Measurements from ENCODE around the gene HNF1B. TPM values are rescaled to one million over a fixed set of nuclear protein-coding genes. Genes with fewer than 3 reads are reported as not detected.

HNF1B gene
- total and polyA plus RNA-seq, 2 donors (not counting 3 experiments of a cell fraction or from before 2014, with no cell fraction given), result not detected

- no peak for FAIRE-seq
- Histone ChIP-seq H3K9me3 (replicated peaks; ENCODE audit: control insufficient read depth, insufficient read depth, low read length) (no peaks in the 10 kb centered on the region), H3K9ac (replicated peaks; ENCODE audit: extremely low read depth, insufficient read depth, low read length) (no peak overlapping the region), H2AFZ (ENCODE audit: low read depth, low read length) (no peak overlapping the region), H4K20me1 (replicated peaks; ENCODE audit: control insufficient read depth, extremely low read depth, insufficient read depth, low read length) (no peaks in the 10 kb centered on the region), H3K27ac (ENCODE audit: insufficient read depth, low read depth, low read length) (no peak overlapping the region), H3K4me3 (replicated peaks in 1 of 3; ENCODE audit: insufficient read depth in 1 of 3, low read depth in 1 of 3, low read length in 3 of 3) (no peak overlapping the region), H3K36me3 (ENCODE audit: control insufficient read depth in 2 of 2, extremely low read depth in 1 of 2, insufficient read depth in 2 of 2, low read length in 2 of 2) (no peaks in the 10 kb centered on the region), H3K9me1 (replicated peaks; ENCODE audit: control insufficient read depth, extremely low read depth, insufficient read depth, low read length) (no peaks in the 10 kb centered on the region), H3K27me3 (ENCODE audit: control insufficient read depth in 2 of 2, insufficient read depth in 2 of 2, low read length in 2 of 2) (peaks cover 27% of the 10 kb centered on the region in 2 experiments), H3K4me1 (ENCODE audit: control insufficient read depth, extremely low read depth, insufficient read depth, low read length) (no peaks in the 10 kb centered on the region), H3K4me2 (ENCODE audit: insufficient read depth, low read length) (no peak overlapping the region), H3K79me2 (ENCODE audit: control insufficient read depth, insufficient read depth, low read length) (no peaks in the 10 kb centered on the region)
- no peak for DNase-seq (ENCODE audit: low read depth, low spot score)
- dilution Hi-C loops (cut with MboI; ENCODE audit: extremely low pct_ligation_motif_present, low sequenced_read_pairs) (no loop called here), intact Hi-C loops (cut with micrococcal nuclease) (no loop called here)
- TF ChIP-seq FOS (IDR thresholded peaks at IDR 0.05; ENCODE audit: borderline replicate concordance, insufficient read depth, low read length), result no peak
- no peak for TF ChIP-seq POLR2A (IDR thresholded peaks at IDR 0.05; ENCODE audit: low read depth, low read length)
- no peak for TF ChIP-seq JUN (IDR thresholded peaks at IDR 0.05; ENCODE audit: borderline replicate concordance, insufficient read depth, insufficient read length, low read depth)
- no peak for TF ChIP-seq EZH2 (IDR thresholded peaks at IDR 0.05; ENCODE audit: borderline replicate concordance, low read depth, low read length, severe bottlenecking)
- ChIA-PET POLR2A (no interaction called here), CTCF (interaction anchor here (0.8 to 2.2 kb wide), 5 partner anchors 9 to 142 kb away, joined by 4 to 10 read pairs (median 6); no protein-coding TSS in a partner anchor)
- BruUV-seq (replicated peaks), result no TSS peak
Observed at GRCh38 chr17:37702598-37702997, 42.3 kb downstream of the HNF1B start.

GRCh38 chr17:37701496-37701898 lies 43.4 kb downstream of the HNF1B start:
- intact Hi-C loops (cut with micrococcal nuclease) (loop anchor here (1.0 to 2.0 kb wide), 4 partner anchors 51 to 143 kb away; no protein-coding TSS in a partner anchor), dilution Hi-C loops (cut with MboI; ENCODE audit: extremely low pct_ligation_motif_present, low sequenced_read_pairs) (no loop called here)
- Histone ChIP-seq H3K9ac (replicated peaks; ENCODE audit: extremely low read depth, insufficient read depth, low read length) (no peak overlapping the region), H3K36me3 (ENCODE audit: control insufficient read depth in 2 of 2, extremely low read depth in 1 of 2, insufficient read depth in 2 of 2, low read length in 2 of 2) (no peaks in the 10 kb centered on the region), H3K9me1 (replicated peaks; ENCODE audit: control insufficient read depth, extremely low read depth, insufficient read depth, low read length) (no peaks in the 10 kb centered on the region), H3K9me3 (replicated peaks; ENCODE audit: control insufficient read depth, insufficient read depth, low read length) (no peaks in the 10 kb centered on the region), H3K4me1 (ENCODE audit: control insufficient read depth, extremely low read depth, insufficient read depth, low read length) (no peaks in the 10 kb centered on the region), H3K27me3 (ENCODE audit: control insufficient read depth in 2 of 2, insufficient read depth in 2 of 2, low read length in 2 of 2) (peaks cover 23 to 29% of the 10 kb centered on the region in 2 experiments), H3K27ac (ENCODE audit: insufficient read depth, low read depth, low read length) (no peak overlapping the region), H4K20me1 (replicated peaks; ENCODE audit: control insufficient read depth, extremely low read depth, insufficient read depth, low read length) (no peaks in the 10 kb centered on the region), H3K4me2 (ENCODE audit: insufficient read depth, low read length) (no peak overlapping the region), H3K4me3 (replicated peaks in 1 of 3; ENCODE audit: insufficient read depth in 1 of 3, low read depth in 1 of 3, low read length in 3 of 3) (no peak overlapping the region), H3K79me2 (ENCODE audit: control insufficient read depth, insufficient read depth, low read length) (no peaks in the 10 kb centered on the region), H2AFZ (ENCODE audit: low read depth, low read length) (no peak overlapping the region)
- peak; percentile 27 for DNase-seq (ENCODE audit: low read depth, low spot score)
- POLR2A ChIA-PET, result no interaction called here
- peak; percentile 58 to 68 for TF ChIP-seq CTCF (IDR thresholded peaks at IDR 0.05; ENCODE audit: extremely low read depth in 1 of 2, insufficient read depth in 1 of 2, low read depth in 1 of 2, low read length in 2 of 2)
- TF ChIP-seq GATA2 (IDR thresholded peaks at IDR 0.05; ENCODE audit: insufficient read depth, insufficient read length, low read depth, low read length), result no peak
- FAIRE-seq, result no peak
- CTCF ChIA-PET, result interaction anchor here (1.4 to 2.2 kb wide), 2 partner anchors 10 to 69 kb away, joined by 6 to 10 read pairs; no protein-coding TSS in a partner anchor
- BruUV-seq (replicated peaks), result no TSS peak

Data from endothelial cell of umbilical vein (primary cell).